ENCODE measurements around the gene TMEM30B. TPM values are rescaled to one million over a fixed set of nuclear protein-coding genes. Genes with fewer than 3 reads are reported as not detected.

The TMEM30B gene
- total and polyA plus RNA-seq, 2 of the 13 experiments (the other 11 are each of a cell fraction or from before 2014, with no cell fraction given), result not detected

- POLR2A ChIA-PET, result no interaction called here
- no peak for ATAC-seq
- TF ChIP-seq BRCA1 (CRISPR knock-in tag; IDR thresholded peaks at IDR 0.05) (no peak), ZBTB7A (CRISPR knock-in tag; IDR thresholded peaks at IDR 0.05) (no peak), STAG1 (CRISPR knock-in tag; IDR thresholded peaks at IDR 0.05) (no peak), MYC (CRISPR knock-in tag; IDR thresholded peaks at IDR 0.05; ENCODE audit: borderline replicate concordance) (no peak), FOSL2 (CRISPR knock-in tag; IDR thresholded peaks at IDR 0.05) (no peak), CBFB (CRISPR knock-in tag; IDR thresholded peaks at IDR 0.05) (no peak), ZNF740 (CRISPR knock-in tag; IDR thresholded peaks at IDR 0.05) (no peak), ZNF260 (CRISPR knock-in tag; IDR thresholded peaks at IDR 0.05; ENCODE audit: borderline replicate concordance, low read depth) (no peak), PHF20 (CRISPR knock-in tag; IDR thresholded peaks at IDR 0.05) (no peak), TEAD2 (CRISPR knock-in tag; IDR thresholded peaks at IDR 0.05) (no peak), NCOR1 (IDR thresholded peaks at IDR 0.05; ENCODE audit: borderline replicate concordance, low read length) (no peak), SP1 (IDR thresholded peaks at IDR 0.05) (no peak), SP1 (CRISPR knock-in tag; IDR thresholded peaks at IDR 0.05) (no peak), ZNF775 (CRISPR knock-in tag; IDR thresholded peaks at IDR 0.05; ENCODE audit: borderline replicate concordance) (no peak), ZNF7 (CRISPR knock-in tag; IDR thresholded peaks at IDR 0.05) (no peak), HCFC1 (IDR thresholded peaks at IDR 0.05; ENCODE audit: low read depth, low read length) (no peak)
Observed at GRCh38 chr14:61234215-61234916, 46.8 kb downstream of the TMEM30B start.

More at GRCh38 chr14:61234215-61234916, 46.8 kb downstream of the TMEM30B start:
- H3K4me1 ChIP-seq (ENCODE audit: insufficient read depth, low read length), result no peaks in the 10 kb centered on the region
- no peaks in the 10 kb centered on the region for H3K79me2 ChIP-seq (ENCODE audit: insufficient read depth, low read length)
- WGBS (ENCODE audit: low lambda C conversion rate), result 5% methylated on average over 2 of the region's 2 CpGs
- H3K27me3 ChIP-seq (ENCODE audit: control insufficient read depth in 1 of 2, insufficient read depth in 2 of 2, low read length in 2 of 2), result peaks cover 0 to 10% of the 10 kb centered on the region in 2 experiments; a peak in 1 of 5 replicates
- DNase-seq (ENCODE audit: low spot score), result no peak
- no peak for FAIRE-seq
- CTCF ChIA-PET (ENCODE audit: low intra/inter-chr PET ratio, low total read pairs), result no interaction called here
- H3K9ac ChIP-seq (ENCODE audit: insufficient read depth, low read depth, low read length), result no peak overlapping the region
- intact Hi-C loops (cut with micrococcal nuclease; ENCODE audit: unreplicated experiment), result no loop called here
- no peaks in the 10 kb centered on the region for H3K9me3 ChIP-seq (ENCODE audit: low read length)
- BruUV-seq (replicated peaks), result no TSS peak
- H3K4me3 ChIP-seq (replicated peaks in 1 of 3; ENCODE audit: insufficient read depth in 1 of 3, low read depth in 2 of 3, low read length in 3 of 3), result no peak overlapping the region
- H3K4me2 ChIP-seq (ENCODE audit: low read depth, low read length), result no peak overlapping the region
- no peaks in the 10 kb centered on the region for H3K36me3 ChIP-seq (replicated peaks in 1 of 2; ENCODE audit: control insufficient read depth in 1 of 2, insufficient read depth in 2 of 2, low read length in 2 of 2)
- no peaks in the 10 kb centered on the region for H4K20me1 ChIP-seq (ENCODE audit: insufficient read depth, low read length)
- H2AFZ ChIP-seq (ENCODE audit: low read length), result no peak overlapping the region
- in situ Hi-C loops (cut with HindIII; ENCODE audit: extremely low pct_ligation_motif_present, low pct_unique_long_range_greater_than_20kb), result no loop called here
- H3K27ac ChIP-seq (ENCODE audit: extremely low read length, insufficient read depth, low read length), result no peak overlapping the region

Measured in HepG2 (cell line).